Calu3 (cell line): ENCODE data around the gene RENBP. TPM values are rescaled to one million over a fixed set of nuclear protein-coding genes. Genes with fewer than 3 reads are reported as not detected.
A peak's percentile ranks its signal among the peaks of the same experiment; 100 is the strongest.

Experiments
- BruUV-seq: library from RNA; stranded (reverse); fragments of 400-500 nt; replicated peaks from 2 replicates; lab custom pipeline; 2021; lab: Mats Ljungman, UMichigan
- CTCF ChIA-PET: fragments of 300-600 bp; sonication (Branson Sonifier 250); formaldehyde crosslinking; loops from one replicate; lab custom pipeline; 2022; ENCODE audit warnings: antibody characterized with exemption; lab: Charles Lee
- DNase-seq: peaks from one replicate; pipeline ENCODE4 v3.0.0; 2022
- H3K27ac Mint-ChIP-seq: one replicate; pipeline ENCODE4 v1.8.0; 2022; ENCODE audit warnings: mixed read lengths; ENCODE audit not compliant: unreplicated experiment
- H3K27me3 Mint-ChIP-seq: one replicate; pipeline ENCODE4 v1.8.0; 2022; ENCODE audit warnings: mixed read lengths; ENCODE audit not compliant: unreplicated experiment
- H3K36me3 Mint-ChIP-seq: one replicate; pipeline ENCODE4 v1.8.0; 2022; ENCODE audit warnings: mild to moderate bottlenecking, moderate library complexity, mixed read lengths; ENCODE audit not compliant: insufficient read depth, unreplicated experiment
- H3K4me1 Mint-ChIP-seq: one replicate; pipeline ENCODE4 v1.8.0; 2022; ENCODE audit warnings: mild to moderate bottlenecking, low read depth, mixed read lengths; ENCODE audit not compliant: unreplicated experiment
- H3K4me3 Mint-ChIP-seq: one replicate; pipeline ENCODE4 v1.8.0; 2022; ENCODE audit warnings: mild to moderate bottlenecking, low read depth, moderate library complexity, mixed read lengths; ENCODE audit not compliant: unreplicated experiment
- H3K9me3 Mint-ChIP-seq: one replicate; pipeline ENCODE4 v1.8.0; 2022; ENCODE audit warnings: low read depth, mixed read lengths; ENCODE audit not compliant: unreplicated experiment
- CTCF ChIP-seq: fragments of 200-600 bp; IDR thresholded peaks from one replicate; pipeline ENCODE4 v1.8.0; 2022; ENCODE audit warnings: antibody characterized with exemption; ENCODE audit not compliant: unreplicated experiment
- intact Hi-C: fragments of 100-400 bp; cut with micrococcal nuclease; formaldehyde crosslinking; loops from one replicate; pipeline ENCODE4 v1.10.0; 2022; ENCODE audit not compliant: unreplicated experiment
- total RNA-seq: library from RNA; stranded (reverse); gene quantifications from 2 replicates; pipeline ENCODE4 v1.2.3, GENCODE V29; 2022

RENBP gene
- total RNA-seq, 1 experiment from 2014 or later = 0.80 TPM

- CTCF ChIA-PET = no interaction called here
- no TSS peak for BruUV-seq
- Mint-ChIP-seq H3K27me3 (no peaks in the 10 kb centered on the region), H3K4me1 (no peaks in the 10 kb centered on the region), H3K27ac (no peak overlapping the region), H3K9me3 (no peaks in the 10 kb centered on the region), H3K36me3 (peaks cover 54% of the 10 kb centered on the region), H3K4me3 (no peak overlapping the region)
- DNase-seq = no peak
- intact Hi-C loops = no loop called here
- TF ChIP-seq CTCF = no peak
Measured at GRCh38 chrX:153951683-153952372, 7.4 kb upstream of the RENBP start.

- CTCF ChIA-PET = no interaction called here
- no peak for DNase-seq
- Mint-ChIP-seq H3K36me3 (peaks cover 50% of the 10 kb centered on the region), H3K27ac (no peak overlapping the region), H3K4me1 (no peaks in the 10 kb centered on the region), H3K4me3 (no peak overlapping the region), H3K9me3 (no peaks in the 10 kb centered on the region), H3K27me3 (no peaks in the 10 kb centered on the region)
- TF ChIP-seq CTCF = no peak
- no TSS peak for BruUV-seq
- intact Hi-C loops = no loop called here
Measured at GRCh38 chrX:153950127-153950526, 5.7 kb upstream of the RENBP start.

GRCh38 chrX:153948847-153949805 lies 4.7 kb upstream of the RENBP start:
- no peak overlapping the region for H3K27ac Mint-ChIP-seq
- H3K27me3 Mint-ChIP-seq = no peaks in the 10 kb centered on the region
- intact Hi-C loops = loop anchor here (5.0 kb wide), 1 partner anchor 187 kb away; the partner anchor contains the start of gene PLXNB3
- H3K36me3 Mint-ChIP-seq = peaks cover 43% of the 10 kb centered on the region
- CTCF ChIA-PET = interaction anchor here (2.4 kb wide), 1 partner anchor 25 kb away, joined by 12 read pairs; no protein-coding TSS in a partner anchor
- no peak for TF ChIP-seq CTCF
- no TSS peak for BruUV-seq
- no peak for DNase-seq
- no peak overlapping the region for H3K4me3 Mint-ChIP-seq
- H3K4me1 Mint-ChIP-seq = no peaks in the 10 kb centered on the region
- H3K9me3 Mint-ChIP-seq = no peaks in the 10 kb centered on the region

- BruUV-seq = TSS peak; percentile 50
- Mint-ChIP-seq H3K36me3 (peaks cover 32% of the 10 kb centered on the region), H3K27ac (no peak overlapping the region), H3K9me3 (no peaks in the 10 kb centered on the region), H3K4me3 (no peak overlapping the region), H3K27me3 (no peaks in the 10 kb centered on the region), H3K4me1 (no peaks in the 10 kb centered on the region)
- DNase-seq = no peak
- TF ChIP-seq CTCF = no peak
- CTCF ChIA-PET = interaction anchor here (1.5 to 2.4 kb wide), 2 partner anchors 20 to 24 kb away, joined by 6 to 12 read pairs; no protein-coding TSS in a partner anchor
- intact Hi-C loops = loop anchor here (5.0 kb wide), 1 partner anchor 186 kb away; the partner anchor contains the start of gene PLXNB3
Measured at GRCh38 chrX:153948002-153948466, 3.6 kb upstream of the RENBP start.
